ENCODE measurements around the gene PPP3CB.

Gene PPP3CB

DNA sequence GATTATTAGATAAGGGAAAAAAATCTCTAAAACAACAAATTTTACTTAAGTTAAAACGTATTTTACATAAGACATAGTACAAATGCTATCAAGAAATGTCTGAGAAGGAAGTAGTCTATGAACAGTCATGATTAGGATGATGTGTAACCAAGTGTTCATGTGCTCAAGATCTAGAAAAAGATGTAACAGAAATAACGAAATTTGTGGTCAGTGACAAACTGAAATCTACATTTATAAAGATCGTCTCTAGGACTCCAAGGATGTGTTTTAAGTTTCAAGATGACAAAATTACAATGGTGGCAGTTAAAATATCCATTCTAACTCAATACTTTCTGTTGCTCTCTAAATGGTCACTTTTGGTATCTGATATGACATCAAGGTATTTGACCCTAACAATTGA is 17.2 kb downstream of the PPP3CB start:
- no peak for DNase-seq

- DNase-seq, result no peak
Measured at GRCh38 chr10:73471226-73471625, 24.6 kb downstream of the PPP3CB start.

GRCh38 chr10:73469579-73469978 is 26.2 kb downstream of the PPP3CB start:
- DNase-seq, result no peak

GRCh38 chr10:73467206-73467605 is 28.6 kb downstream of the PPP3CB start:
- no peak for DNase-seq

GRCh38 chr10:73465978-73466726 is 29.7 kb downstream of the PPP3CB start:
- no peak for DNase-seq

DNA sequence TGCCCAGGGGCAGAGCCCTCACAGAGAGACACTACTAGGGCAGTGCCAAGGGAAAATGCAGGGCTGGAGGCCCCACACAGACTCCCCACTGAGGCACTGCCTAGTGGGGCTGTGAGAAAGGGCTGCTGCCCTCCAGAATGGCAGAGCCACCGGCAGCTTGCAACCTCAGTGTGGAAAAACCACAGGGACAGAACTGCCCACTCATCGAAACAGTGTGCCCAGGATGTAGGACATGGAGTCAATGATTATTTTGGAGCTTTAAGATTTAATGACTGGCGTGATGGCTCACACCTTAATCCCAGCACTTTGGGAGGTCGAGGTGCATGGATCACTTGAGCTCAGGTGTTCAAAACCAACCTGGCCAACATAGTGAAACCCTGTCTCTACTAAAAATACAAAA is 34.9 kb downstream of the PPP3CB start:
- DNase-seq, result no peak

- no peak for DNase-seq
Measured at GRCh38 chr10:73459683-73460314, 36.0 kb downstream of the PPP3CB start.

DNA sequence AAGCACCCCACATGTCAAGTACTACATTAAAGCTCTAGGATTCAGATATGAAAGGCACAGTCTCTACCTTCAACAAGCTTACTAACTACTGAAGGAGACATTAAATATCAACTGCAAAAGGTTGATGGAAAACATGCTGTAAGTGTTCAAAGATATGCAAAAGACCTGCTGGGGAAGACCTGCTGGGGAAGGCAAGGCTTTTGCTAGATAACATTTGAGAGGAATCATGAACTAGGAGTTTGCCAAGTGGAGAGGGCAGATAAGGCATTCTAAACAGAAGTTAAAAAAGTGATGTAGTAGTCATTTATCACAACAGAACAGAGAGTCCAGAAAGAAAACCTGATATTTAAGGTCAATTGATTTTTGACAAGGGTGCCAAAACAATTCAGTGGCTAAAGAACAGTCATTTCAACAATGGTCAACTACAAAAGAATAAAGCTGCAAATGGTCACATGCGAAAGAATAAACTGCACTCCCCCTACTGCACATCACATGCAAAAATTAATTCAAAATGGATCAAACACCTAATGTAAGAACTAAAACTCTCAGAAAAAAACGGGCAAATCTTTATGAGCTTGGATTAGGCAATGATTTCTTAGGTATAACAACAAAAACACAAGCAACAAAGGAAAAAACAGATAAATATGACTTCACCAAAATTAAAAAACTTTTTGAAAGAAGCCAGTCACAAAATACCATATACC is 39.5 kb downstream of the PPP3CB start:
- no peak for DNase-seq

DNA sequence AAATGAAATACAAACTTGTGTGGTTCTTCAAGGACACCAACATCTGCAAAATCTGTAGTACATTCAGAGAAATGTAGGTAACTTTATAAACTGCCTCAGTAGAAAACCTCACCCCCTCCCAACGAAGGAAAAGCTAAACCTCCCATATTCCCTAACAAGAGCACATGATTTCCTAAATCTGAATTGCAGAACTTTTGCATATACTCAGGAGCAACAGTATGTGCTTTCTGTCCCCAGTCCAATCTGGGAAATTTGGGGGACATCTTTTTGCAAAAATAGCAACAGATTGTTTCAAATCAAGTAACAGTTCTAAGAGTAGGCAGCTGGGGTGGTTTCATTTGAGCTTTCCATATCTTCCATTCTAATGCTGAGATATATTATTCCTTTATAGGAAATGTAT is 46.7 kb downstream of the PPP3CB start:
- no peak for DNase-seq

- DNase-seq, result no peak
Measured at GRCh38 chr10:73448384-73448783, 47.4 kb downstream of the PPP3CB start.

GRCh38 chr10:73446926-73447325 is 48.9 kb downstream of the PPP3CB start:
- no peak for DNase-seq

DNA sequence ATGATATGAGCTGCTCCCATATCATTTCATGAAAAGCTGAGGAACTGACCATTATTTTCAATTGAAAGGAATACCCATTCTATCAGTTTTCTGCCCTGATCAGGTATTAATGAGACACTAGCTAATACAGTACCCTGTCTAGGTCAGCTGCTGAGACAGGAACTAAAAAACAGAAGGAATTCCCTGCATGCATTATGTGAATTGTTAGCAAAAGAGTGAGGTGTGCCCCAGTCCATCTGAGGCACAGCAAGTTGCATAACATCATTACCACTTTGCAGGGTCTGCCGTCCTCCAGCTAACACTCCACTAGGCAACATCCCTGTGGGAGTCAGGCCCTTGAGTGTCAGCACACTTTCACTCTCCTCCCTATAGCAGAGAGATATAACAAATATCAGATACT is 51.4 kb downstream of the PPP3CB start:
- no peak for DNase-seq

DNA sequence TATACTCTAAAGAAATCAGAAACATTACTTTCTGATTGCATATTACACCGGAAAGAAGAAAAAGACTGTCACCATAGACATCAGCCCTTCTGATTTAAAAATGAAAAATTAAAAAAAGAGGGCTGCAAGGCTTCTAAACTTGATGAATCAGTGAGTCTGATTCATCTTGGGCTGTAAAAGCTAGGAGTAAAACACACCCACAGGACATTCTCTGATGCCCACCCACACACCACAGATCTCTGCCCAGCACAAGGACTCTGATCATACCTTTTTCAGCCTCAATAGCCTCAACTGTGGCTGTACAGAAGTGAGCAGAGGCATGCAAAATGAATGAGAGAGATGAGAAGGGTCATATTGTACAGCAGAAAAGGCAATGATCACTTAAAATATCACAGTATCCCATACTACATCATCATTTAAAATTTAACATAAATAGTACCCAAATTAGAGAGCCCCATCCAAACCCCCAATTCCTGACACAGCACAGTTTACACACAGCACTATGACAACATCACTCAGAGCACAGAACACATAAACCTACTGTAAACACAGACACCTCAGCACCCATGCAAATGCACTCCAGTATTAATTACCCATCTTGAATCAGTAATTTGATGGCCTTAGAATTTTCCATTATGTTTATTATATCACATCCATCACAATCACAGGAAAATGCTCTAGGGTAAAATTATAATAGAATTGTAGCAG is 56.1 kb downstream of the PPP3CB start:
- DNase-seq, result no peak

GRCh38 chr10:73439055-73439454 is 56.8 kb downstream of the PPP3CB start:
- DNase-seq, result no peak

- no peak for DNase-seq
Measured at GRCh38 chr10:73433538-73433867, 62.3 kb downstream of the PPP3CB start, which contains the start of gene MSS51. Gene MSS51 (minus strand): TSS chr10:73433561. CDS start chr10:73428284, 5,277 bp downstream.

- DNase-seq, result no peak
Measured at GRCh38 chr10:73432646-73433537, 62.9 kb downstream of the PPP3CB start.

GRCh38 chr10:73426318-73426717 is 69.5 kb downstream of the PPP3CB start:
- no peak for DNase-seq

GRCh38 chr10:73424478-73424877 is 71.3 kb downstream of the PPP3CB start:
- no peak for DNase-seq

- no peak for DNase-seq
Measured at GRCh38 chr10:73423309-73423708, 72.5 kb downstream of the PPP3CB start.

GRCh38 chr10:73416571-73416970 is 79.3 kb downstream of the PPP3CB start:
- no peak for DNase-seq

- DNase-seq, result peak; percentile 15
Measured at GRCh38 chr10:73414230-73414945, 81.4 kb downstream of the PPP3CB start.
